ENCODE measurements around the gene TC2N.
A peak's percentile ranks its signal among the peaks of the same experiment; 100 is the strongest.
"Not testable (repeated sequence)": the region's sequence is repeated elsewhere in the genome, so short reads cannot be mapped to it uniquely, and the experiment has no call there.

The TC2N gene

GRCh38 chr14:91835920-91836843 is 31.2 kb downstream of the TC2N start:
- Mint-ChIP-seq H3K9me3 (peaks cover 3% of the 10 kb centered on the region), H3K27me3 (no peaks in the 10 kb centered on the region), H3K36me3 (no peaks in the 10 kb centered on the region), H3K27ac (peak overlapping the region; percentile 89), H3K4me1 (peaks cover 50% of the 10 kb centered on the region), H3K4me3 (peak overlapping the region; percentile 85)
- ATAC-seq = peak; percentile 95

- peaks cover 3% of the 10 kb centered on the region for H3K9me3 Mint-ChIP-seq
- H3K36me3 Mint-ChIP-seq = no peaks in the 10 kb centered on the region
- no peak for ATAC-seq
- H3K27me3 Mint-ChIP-seq = no peaks in the 10 kb centered on the region
- H3K4me1 Mint-ChIP-seq = peaks cover 48% of the 10 kb centered on the region
- H3K27ac Mint-ChIP-seq = peak overlapping the region; percentile 89
- peak overlapping the region; percentile 85 for H3K4me3 Mint-ChIP-seq
Observed at GRCh38 chr14:91835197-91835919, 32.0 kb downstream of the TC2N start.

- Mint-ChIP-seq H3K27me3 (no peaks in the 10 kb centered on the region), H3K9me3 (peaks cover 3% of the 10 kb centered on the region), H3K4me1 (peaks cover 49% of the 10 kb centered on the region), H3K27ac (no peak overlapping the region), H3K4me3 (no peak overlapping the region), H3K36me3 (no peaks in the 10 kb centered on the region)
- no peak for ATAC-seq
Observed at GRCh38 chr14:91834571-91834970, 32.8 kb downstream of the TC2N start.

GRCh38 chr14:91831337-91831736 is 36.0 kb downstream of the TC2N start:
- no peak overlapping the region for H3K4me3 Mint-ChIP-seq
- H3K9me3 Mint-ChIP-seq = peaks cover 9% of the 10 kb centered on the region
- ATAC-seq = no peak
- no peak overlapping the region for H3K27ac Mint-ChIP-seq
- H3K27me3 Mint-ChIP-seq = no peaks in the 10 kb centered on the region
- H3K4me1 Mint-ChIP-seq = peaks cover 46% of the 10 kb centered on the region
- H3K36me3 Mint-ChIP-seq = no peaks in the 10 kb centered on the region

GRCh38 chr14:91830777-91831176 is 36.6 kb downstream of the TC2N start:
- peak; percentile 48 for ATAC-seq
- H3K9me3 Mint-ChIP-seq = peaks cover 9% of the 10 kb centered on the region
- no peaks in the 10 kb centered on the region for H3K27me3 Mint-ChIP-seq
- H3K4me3 Mint-ChIP-seq = no peak overlapping the region
- no peaks in the 10 kb centered on the region for H3K36me3 Mint-ChIP-seq
- peaks cover 42% of the 10 kb centered on the region for H3K4me1 Mint-ChIP-seq
- no peak overlapping the region for H3K27ac Mint-ChIP-seq

- ATAC-seq = no peak
- no peaks in the 10 kb centered on the region for H3K27me3 Mint-ChIP-seq
- no peaks in the 10 kb centered on the region for H3K36me3 Mint-ChIP-seq
- no peak overlapping the region for H3K27ac Mint-ChIP-seq
- no peak overlapping the region for H3K4me3 Mint-ChIP-seq
- H3K9me3 Mint-ChIP-seq = peaks cover 9% of the 10 kb centered on the region
- H3K4me1 Mint-ChIP-seq = peaks cover 31% of the 10 kb centered on the region
Observed at GRCh38 chr14:91829511-91829910, 37.8 kb downstream of the TC2N start.

- peaks cover 9% of the 10 kb centered on the region for H3K9me3 Mint-ChIP-seq
- ATAC-seq = no peak
- no peaks in the 10 kb centered on the region for H3K27me3 Mint-ChIP-seq
- no peak overlapping the region for H3K4me3 Mint-ChIP-seq
- no peak overlapping the region for H3K27ac Mint-ChIP-seq
- no peaks in the 10 kb centered on the region for H3K36me3 Mint-ChIP-seq
- peaks cover 28% of the 10 kb centered on the region for H3K4me1 Mint-ChIP-seq
Observed at GRCh38 chr14:91827746-91828145, 39.6 kb downstream of the TC2N start.

GRCh38 chr14:91817566-91818325 is 49.6 kb downstream of the TC2N start:
- Mint-ChIP-seq H3K27ac (peak overlapping the region; percentile 16), H3K36me3 (peaks cover 11% of the 10 kb centered on the region), H3K4me1 (peaks cover 30% of the 10 kb centered on the region), H3K27me3 (peaks cover 16% of the 10 kb centered on the region), H3K9me3 (no peaks in the 10 kb centered on the region), H3K4me3 (peak overlapping the region; percentile 30)
- ATAC-seq = peak; percentile 90

GRCh38 chr14:91814317-91814716 is 53.0 kb downstream of the TC2N start:
- Mint-ChIP-seq H3K27me3 (peaks cover 24% of the 10 kb centered on the region), H3K9me3 (peaks cover 9% of the 10 kb centered on the region), H3K27ac (no peak overlapping the region), H3K4me1 (peaks cover 30% of the 10 kb centered on the region), H3K36me3 (peaks cover 29% of the 10 kb centered on the region), H3K4me3 (no peak overlapping the region)
- ATAC-seq = no peak

- peaks cover 24% of the 10 kb centered on the region for H3K27me3 Mint-ChIP-seq
- peaks cover 8% of the 10 kb centered on the region for H3K4me1 Mint-ChIP-seq
- H3K36me3 Mint-ChIP-seq = peaks cover 62% of the 10 kb centered on the region
- H3K4me3 Mint-ChIP-seq = no peak overlapping the region
- ATAC-seq = no peak
- peaks cover 23% of the 10 kb centered on the region for H3K9me3 Mint-ChIP-seq
- no peak overlapping the region for H3K27ac Mint-ChIP-seq
Observed at GRCh38 chr14:91810699-91811098, 56.6 kb downstream of the TC2N start.

GRCh38 chr14:91806716-91807115 is 60.6 kb downstream of the TC2N start:
- H3K27me3 Mint-ChIP-seq = peaks cover 9% of the 10 kb centered on the region
- ATAC-seq = no peak
- H3K27ac Mint-ChIP-seq = no peak overlapping the region
- H3K4me1 Mint-ChIP-seq = no peaks in the 10 kb centered on the region
- H3K4me3 Mint-ChIP-seq = no peak overlapping the region
- H3K9me3 Mint-ChIP-seq = peaks cover 24% of the 10 kb centered on the region
- peaks cover 53% of the 10 kb centered on the region for H3K36me3 Mint-ChIP-seq

GRCh38 chr14:91806094-91806493 is 61.2 kb downstream of the TC2N start:
- H3K4me3 Mint-ChIP-seq, ATAC-seq, H3K27me3 Mint-ChIP-seq, H3K4me1 Mint-ChIP-seq, H3K27ac Mint-ChIP-seq: not testable (repeated sequence)
- Mint-ChIP-seq H3K36me3 (peaks cover 53% of the 10 kb centered on the region), H3K9me3 (peaks cover 24% of the 10 kb centered on the region)

GRCh38 chr14:91805659-91806058 is 61.7 kb downstream of the TC2N start:
- ATAC-seq = no peak
- Mint-ChIP-seq H3K4me3 (no peak overlapping the region), H3K27ac (no peak overlapping the region), H3K27me3 (peaks cover 9% of the 10 kb centered on the region), H3K36me3 (peaks cover 48% of the 10 kb centered on the region), H3K9me3 (peaks cover 24% of the 10 kb centered on the region), H3K4me1 (no peaks in the 10 kb centered on the region)

GRCh38 chr14:91801358-91801757 is 66.0 kb downstream of the TC2N start:
- Mint-ChIP-seq H3K4me1 (no peaks in the 10 kb centered on the region), H3K27me3 (no peaks in the 10 kb centered on the region), H3K27ac (no peak overlapping the region), H3K4me3 (no peak overlapping the region), H3K36me3 (peaks cover 9% of the 10 kb centered on the region), H3K9me3 (peaks cover 7% of the 10 kb centered on the region)
- ATAC-seq = no peak

All from stimulated activated memory B cell treated with anti-CD40 and anti-IgM and Interleukin-4, amounts not matched to agents 10 μg/mL and 1 μg/mL and 100 μg/mL, for 72 hours (primary cell).